GM21515 (cell line): ENCODE measurements around the gene PSMC1.

Experiments
- ATAC-seq: cut with Tn5 transposase; IDR thresholded peaks from one replicate; pipeline ENCODE4 v1.9.1; 2021; ENCODE audit not compliant: unreplicated experiment

PSMC1 gene

DNA sequence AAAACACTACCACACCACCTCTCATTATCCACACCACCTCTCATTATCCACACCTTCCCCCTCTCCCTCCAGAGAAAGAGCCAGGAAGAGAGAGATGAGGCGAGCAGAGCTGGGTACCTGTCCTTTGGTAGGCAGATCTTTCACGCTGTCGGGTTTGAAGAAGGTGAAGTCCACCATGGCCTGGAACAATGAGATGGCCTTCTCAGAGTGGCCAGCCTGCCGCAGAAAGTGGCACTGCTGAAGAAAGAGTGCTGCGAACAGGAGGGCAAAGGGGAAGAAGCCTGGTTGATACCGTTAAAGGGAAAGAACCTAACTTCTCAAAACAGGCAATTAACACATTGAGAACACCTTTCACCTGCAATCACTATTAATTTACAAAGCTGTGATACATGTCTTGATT, 44.8 kb downstream of the PSMC1 start:
- ATAC-seq: no peak

DNA sequence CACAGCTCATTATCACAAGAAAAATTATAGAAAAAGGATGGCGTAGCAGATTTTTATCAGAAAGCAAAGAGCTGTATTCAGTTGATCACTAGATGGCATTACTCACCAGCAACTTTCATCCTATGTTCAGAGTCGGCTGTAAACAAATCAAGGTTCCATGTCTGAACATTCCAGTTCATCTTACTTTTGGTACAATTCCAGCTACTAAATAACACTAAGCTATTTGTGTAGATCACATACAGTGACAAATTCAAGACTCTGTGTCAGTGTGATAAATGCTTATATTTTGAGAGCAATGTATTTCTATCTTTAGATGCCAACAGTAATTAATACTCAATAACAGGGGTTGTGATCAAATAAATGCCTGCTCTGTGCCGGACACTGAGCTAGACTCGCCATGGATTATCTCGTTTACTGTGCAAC, 45.3 kb downstream of the PSMC1 start:
- no peak for ATAC-seq

DNA sequence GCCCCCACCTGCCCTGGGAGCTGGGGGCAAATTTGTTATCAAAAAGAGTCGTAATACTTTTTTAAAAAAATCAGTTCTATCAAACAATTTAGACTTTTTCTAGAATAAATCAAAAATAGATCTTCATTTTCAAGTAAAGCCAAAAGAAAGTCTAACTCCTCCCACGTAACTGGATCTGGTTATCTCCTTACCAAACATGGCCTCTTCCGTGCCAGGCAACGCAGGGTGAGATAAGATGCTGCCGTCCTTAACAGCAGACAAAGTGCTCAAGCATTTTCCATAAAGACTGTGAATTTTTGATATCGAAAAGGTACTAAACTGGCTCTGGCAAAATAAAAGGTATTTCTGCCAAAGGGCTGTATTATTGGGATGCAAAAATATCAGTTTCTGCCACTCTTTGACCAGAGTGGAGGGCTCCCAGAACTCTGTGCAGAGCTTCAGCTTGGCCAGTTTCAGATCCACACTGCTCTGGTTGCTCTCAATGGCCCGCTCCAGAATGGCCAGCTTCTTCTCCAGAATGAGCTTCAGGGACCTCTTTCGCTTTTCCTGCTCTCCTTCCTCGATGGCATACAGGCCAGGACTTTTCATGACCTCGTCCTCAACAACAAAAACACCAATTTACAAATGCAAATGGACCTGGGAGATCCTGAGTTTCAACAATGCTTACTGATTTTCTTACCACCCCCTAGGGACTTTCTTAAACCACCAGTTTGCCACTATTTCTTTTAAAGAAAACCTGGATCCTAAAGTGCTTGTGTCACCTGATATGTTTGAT, 46.4 kb downstream of the PSMC1 start:
- no peak for ATAC-seq

DNA sequence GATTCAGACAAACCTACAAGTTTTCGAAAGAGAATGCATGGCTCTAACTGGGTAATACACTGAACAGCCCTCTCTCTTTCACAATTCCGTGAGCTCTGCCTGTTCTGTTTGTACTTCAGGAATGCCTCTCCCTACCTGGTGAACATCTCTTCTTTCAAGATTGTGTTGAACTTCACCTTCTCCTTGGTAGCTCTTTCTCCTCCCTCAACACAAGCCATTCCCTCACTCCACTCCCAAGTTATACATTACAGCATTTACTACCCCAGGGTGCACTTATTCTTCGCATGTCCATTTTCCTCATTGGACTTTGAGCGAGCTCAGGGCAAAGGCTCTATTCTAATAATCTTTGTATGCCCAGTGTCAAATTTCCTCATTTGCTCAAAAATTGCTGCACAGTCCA, 47.1 kb downstream of the PSMC1 start:
- ATAC-seq: no peak

DNA sequence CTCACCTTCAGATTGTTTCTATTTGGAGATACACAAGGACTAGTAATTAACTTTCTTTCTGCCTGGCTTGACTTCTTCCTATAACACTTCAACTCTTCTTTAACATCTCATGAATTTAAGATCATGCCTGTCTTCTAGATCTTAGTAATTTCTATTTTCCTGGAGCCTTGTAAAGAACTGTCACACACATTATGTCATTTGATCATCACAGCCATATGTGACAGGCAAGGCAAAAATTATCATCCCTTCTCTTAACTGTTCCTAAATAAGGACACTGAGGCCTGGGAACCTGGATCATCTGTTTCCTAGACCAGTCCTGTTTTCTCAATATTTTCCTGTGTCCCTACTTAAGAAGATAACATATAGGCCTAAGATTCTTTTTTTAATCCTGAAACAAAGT, 48.1 kb downstream of the PSMC1 start:
- ATAC-seq: no peak

DNA sequence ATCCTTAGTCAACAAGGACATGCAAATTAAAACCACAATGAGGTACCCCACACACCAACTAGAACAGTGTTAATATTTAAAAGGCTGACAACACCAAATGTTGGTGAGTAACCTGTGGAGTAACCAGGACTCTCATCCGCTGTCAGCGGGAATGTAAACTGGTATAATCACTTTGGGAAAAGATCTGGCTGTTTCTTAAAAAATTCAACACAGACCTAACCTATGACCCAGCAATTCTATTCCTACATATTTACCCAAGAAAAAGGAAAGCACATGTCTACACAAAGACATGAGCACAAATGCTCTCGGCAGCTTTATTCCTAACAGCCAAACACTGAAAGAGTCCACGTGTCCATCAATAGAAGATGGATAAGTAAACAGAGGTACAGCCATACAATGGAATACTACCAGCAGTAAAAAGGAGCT, 48.8 kb downstream of the PSMC1 start:
- no peak for ATAC-seq

DNA sequence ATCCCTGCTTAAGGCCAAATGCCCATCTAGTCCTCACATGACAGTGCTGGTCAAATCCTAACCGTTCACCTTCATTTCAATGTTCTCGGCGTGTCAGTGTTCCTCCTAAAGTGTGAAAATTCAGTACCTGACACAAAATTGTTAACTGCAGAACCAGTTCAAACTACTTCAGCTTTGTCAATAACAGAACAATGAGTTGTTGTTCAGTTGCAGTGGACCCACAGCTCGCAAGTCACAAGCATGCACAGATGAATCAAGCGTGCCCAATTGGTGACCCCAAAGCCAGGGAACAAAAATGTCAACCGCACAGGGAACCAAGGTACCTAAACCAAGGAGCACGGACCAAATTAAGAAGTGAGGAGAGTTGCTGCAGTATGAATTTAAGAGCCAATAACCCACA, 52.2 kb downstream of the PSMC1 start:
- no peak for ATAC-seq

DNA sequence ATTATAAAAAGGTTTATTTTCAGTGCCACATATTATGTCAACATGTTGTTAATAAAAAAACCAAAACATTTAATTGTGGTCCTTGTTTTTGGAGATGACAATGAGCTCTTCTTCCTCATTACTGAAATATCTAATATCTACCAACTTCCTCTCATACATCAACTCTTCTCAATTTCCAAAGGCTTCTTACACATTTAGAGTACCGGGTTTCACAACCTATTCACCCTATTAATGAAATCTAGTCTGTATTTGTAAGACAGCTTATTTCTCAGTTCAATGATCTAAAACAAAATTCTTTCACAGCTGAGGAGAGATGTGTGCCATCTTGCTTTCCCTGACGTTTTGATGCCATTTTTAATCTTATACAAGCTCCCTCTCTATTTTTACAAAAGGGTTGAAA, 60.9 kb downstream of the PSMC1 start:
- no peak for ATAC-seq

DNA sequence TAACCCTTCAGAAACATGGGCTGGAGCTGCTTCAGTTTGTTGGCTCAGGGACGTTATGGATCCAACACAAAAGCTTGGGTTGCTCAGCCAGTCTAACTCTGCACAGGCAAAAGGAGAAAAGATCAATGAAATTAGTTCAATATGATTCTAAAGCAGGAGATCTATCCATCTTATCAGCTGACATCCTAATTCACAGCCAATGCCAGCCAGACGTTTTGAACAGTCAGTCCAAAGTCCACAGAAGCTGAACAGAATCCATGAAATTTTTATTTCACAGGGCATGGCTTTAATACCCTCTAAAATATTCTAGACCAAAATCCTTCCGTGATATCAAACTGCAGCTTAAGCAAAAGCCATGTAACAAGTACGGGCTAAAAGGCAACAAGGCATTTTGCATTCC, 61.7 kb downstream of the PSMC1 start:
- ATAC-seq: no peak

DNA sequence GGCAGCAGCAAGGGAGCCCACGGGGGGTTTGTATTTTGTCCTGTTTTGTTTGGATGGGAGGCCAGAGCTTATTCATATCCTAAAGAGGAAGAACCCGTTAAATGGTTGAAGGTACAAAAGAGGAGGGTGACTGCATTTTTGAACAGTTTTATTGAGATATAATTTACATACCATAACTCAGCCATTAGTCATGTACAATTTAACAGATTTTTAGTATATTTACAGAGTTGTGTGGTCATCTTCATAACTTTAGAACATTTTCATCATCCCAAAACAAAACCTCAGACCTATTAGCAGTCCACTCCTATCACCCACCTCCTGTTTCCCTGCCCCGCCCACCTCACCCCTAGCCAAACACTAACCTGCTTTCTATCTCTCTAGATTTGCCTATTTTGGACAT, 62.8 kb downstream of the PSMC1 start:
- no peak for ATAC-seq

DNA sequence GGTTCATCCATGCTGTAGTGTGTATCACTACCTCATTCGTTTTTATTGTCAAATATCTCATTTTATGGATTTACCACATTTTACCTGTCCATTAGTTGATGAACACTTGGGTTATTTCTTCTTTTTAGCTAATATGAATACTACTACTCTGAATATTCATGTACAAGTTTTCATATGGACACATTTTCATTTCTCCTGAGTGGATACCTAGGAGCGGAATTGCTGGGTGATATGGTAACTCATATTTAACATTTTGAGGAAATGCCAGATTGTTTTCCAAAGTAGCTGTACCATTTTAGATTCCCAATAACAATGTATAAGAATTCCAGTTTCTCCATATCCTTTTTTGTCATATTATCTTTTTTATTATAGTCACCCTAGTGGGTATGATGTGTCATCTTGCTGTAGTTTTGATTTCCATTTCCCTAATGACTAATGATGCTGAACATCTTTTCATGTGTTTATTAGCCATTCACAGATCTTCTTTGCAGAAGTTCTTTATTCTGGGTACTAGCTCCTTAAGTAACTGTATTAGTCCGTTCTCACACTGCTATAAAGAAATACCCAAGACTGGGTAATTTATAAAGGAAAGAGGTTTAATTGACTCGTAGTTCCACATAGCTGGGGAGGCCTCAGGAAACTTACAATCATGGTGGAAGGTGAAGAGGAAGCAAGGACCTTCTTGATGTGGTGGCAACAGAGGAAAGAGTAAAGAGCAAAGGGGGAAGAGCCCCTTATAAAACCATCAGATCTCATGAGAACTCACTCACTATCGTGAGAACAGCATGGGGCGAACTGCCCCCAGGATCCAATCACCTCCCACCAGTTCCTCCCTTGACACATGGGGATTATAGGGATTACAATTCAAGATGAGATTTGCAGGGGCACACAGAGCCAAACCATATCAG, 63.5 kb downstream of the PSMC1 start:
- no peak for ATAC-seq

DNA sequence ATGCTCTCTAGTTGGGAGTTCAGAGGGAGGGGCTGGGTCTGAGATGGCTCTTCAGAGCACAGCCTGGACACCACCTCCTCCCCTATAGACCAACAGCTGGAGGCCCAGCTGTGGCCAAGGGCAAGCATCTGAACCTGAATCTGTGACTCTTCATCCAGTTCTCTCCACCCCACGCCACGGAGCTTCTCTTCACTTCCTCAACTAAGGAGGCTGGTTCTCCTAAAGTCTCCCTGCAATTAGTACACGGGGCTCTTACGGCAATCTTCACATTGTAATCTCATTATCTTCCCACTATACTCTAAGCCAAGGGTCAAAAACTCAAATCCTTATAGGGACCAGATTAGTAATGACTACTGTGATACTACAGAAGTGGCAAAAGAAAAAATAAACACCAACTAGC, 65.5 kb downstream of the PSMC1 start:
- ATAC-seq: no peak
